22Rv1 (cell line): ENCODE data around the gene ZNF341.

ENCODE experiments used
- H3K27ac ChIP-seq: fragments of 450-650 bp; 2 replicates; pipeline ENCODE4 v1.5.1; 2017
- ZFX ChIP-seq: fragments of 450-650 bp; IDR thresholded peaks from 2 replicates; pipeline ENCODE4 v1.6.1; 2017; ENCODE audit warnings: antibody characterized with exemption, borderline replicate concordance
- TF ChIP-seq, protein P1 (sequence below): fragments of 450-650 bp; IDR thresholded peaks from 2 replicates; pipeline ENCODE4 v1.5.1; 2017; ENCODE audit warnings: mild to moderate bottlenecking

ZNF341 gene

GRCh38 chr20:33819456-33819855 lies 87.7 kb downstream of the ZNF341 start:
- TF ChIP-seq, protein P1, sequence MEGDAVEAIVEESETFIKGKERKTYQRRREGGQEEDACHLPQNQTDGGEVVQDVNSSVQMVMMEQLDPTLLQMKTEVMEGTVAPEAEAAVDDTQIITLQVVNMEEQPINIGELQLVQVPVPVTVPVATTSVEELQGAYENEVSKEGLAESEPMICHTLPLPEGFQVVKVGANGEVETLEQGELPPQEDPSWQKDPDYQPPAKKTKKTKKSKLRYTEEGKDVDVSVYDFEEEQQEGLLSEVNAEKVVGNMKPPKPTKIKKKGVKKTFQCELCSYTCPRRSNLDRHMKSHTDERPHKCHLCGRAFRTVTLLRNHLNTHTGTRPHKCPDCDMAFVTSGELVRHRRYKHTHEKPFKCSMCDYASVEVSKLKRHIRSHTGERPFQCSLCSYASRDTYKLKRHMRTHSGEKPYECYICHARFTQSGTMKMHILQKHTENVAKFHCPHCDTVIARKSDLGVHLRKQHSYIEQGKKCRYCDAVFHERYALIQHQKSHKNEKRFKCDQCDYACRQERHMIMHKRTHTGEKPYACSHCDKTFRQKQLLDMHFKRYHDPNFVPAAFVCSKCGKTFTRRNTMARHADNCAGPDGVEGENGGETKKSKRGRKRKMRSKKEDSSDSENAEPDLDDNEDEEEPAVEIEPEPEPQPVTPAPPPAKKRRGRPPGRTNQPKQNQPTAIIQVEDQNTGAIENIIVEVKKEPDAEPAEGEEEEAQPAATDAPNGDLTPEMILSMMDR, result no peak
- TF ChIP-seq ZFX, result no peak
- no peak overlapping the region for H3K27ac ChIP-seq

GRCh38 chr20:33820362-33820761 lies 88.6 kb downstream of the ZNF341 start:
- H3K27ac ChIP-seq, result no peak overlapping the region

DNA sequence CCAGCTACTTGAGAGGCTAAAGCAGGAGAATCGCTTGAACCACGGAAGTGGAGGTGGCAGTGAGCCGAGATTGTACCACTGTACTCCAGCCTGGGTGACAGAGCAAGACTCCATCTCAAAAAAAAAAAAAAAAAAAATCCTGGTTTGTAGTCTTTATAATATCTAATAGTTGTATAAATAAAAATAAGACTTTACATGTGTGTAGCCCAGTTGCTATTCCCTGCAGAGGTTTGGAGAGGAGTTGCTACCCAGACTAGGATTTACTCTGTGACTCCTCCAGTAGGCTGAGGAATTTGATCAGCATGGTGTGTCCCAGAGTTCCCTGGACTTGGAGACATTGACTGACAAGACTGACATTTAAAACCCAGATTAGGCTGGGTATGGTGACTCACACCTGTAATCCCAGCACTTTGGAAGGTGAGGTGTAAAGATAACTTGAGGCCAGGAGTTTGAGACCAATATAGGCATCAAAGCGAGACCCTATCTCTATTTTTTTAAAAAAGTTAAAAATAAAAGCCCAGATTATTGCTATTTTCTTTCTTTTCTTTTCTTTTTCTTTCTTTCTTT lies 89.6 kb downstream of the ZNF341 start:
- TF ChIP-seq, protein P1, result no peak
- TF ChIP-seq ZFX, result no peak

More at GRCh38 chr20:33820362-33820761, 88.6 kb downstream of the ZNF341 start:
- TF ChIP-seq, protein P1, result no peak
- TF ChIP-seq ZFX, result no peak

GRCh38 chr20:33822423-33822822 lies 90.6 kb downstream of the ZNF341 start:
- TF ChIP-seq, protein P1, result no peak
- TF ChIP-seq ZFX, result no peak
- no peak overlapping the region for H3K27ac ChIP-seq

More for the DNA sequence above, 89.6 kb downstream of the ZNF341 start:
- H3K27ac ChIP-seq, result no peak overlapping the region

GRCh38 chr20:33822991-33823390 lies 91.2 kb downstream of the ZNF341 start:
- TF ChIP-seq, protein P1, result no peak
- no peak for TF ChIP-seq ZFX
- H3K27ac ChIP-seq, result no peak overlapping the region

DNA sequence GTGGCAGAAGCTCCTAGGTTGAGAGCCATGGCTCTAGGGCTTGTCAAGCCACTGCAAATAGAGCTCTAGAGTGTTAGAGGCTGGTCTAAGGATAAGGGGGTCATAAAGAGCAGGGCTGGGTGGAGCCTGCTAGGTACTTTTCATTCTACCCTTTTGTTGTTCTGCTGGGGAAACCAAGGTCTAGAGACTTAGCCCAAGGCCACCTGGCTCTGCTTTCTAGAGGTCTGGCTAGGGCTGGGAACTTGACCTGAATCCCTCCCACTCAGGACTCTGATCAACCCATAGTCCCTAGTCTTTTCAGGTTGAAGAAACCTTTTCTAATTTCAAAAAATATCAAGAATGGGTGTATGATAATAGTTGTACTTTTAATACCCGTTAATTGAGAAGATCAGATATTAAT lies 93.1 kb downstream of the ZNF341 start:
- no peak for TF ChIP-seq ZFX
- TF ChIP-seq, protein P1, result no peak
- no peak overlapping the region for H3K27ac ChIP-seq

GRCh38 chr20:33825340-33826269 lies 93.8 kb downstream of the ZNF341 start:
- H3K27ac ChIP-seq, result no peak overlapping the region

More at GRCh38 chr20:33825340-33826269, 93.8 kb downstream of the ZNF341 start:
- no peak for TF ChIP-seq ZFX
